ENCODE measurements around the gene PPARG. TPM values are rescaled to one million over a fixed set of nuclear protein-coding genes. Genes with fewer than 3 reads are reported as not detected.

The PPARG gene
- total and polyA plus RNA-seq, 2 of the 13 experiments (the other 11 are each of a cell fraction or from before 2014, with no cell fraction given): 13.9 to 58.3 TPM

DNA sequence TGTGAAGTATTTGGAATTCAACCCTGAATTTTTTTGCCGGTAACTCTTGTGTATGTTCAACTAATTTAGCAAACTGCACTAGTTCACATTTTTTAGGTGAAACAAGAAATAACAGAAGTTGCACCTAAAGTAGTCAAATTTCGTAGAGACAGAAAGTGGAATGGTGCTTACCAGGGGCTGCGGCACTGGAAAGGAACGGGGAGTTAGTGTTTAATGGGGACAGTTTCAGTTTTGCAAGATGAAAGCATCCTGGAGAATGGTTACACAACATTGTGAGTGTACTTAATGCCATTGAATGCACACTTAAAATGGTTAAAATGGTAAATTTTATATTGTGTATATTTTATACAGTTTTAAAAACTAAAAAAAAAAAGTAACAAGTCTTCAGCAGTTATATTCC is 27.4 kb downstream of the PPARG start:
- Histone ChIP-seq H3K27ac (ENCODE audit: extremely low read length, insufficient read depth, low read length) (peak overlapping the region; percentile 0), H3K79me2 (ENCODE audit: insufficient read depth, low read length) (peaks cover 7% of the 10 kb centered on the region), H3K4me3 (replicated peaks in 1 of 3; ENCODE audit: insufficient read depth in 1 of 3, low read depth in 2 of 3, low read length in 3 of 3) (no peak overlapping the region), H4K20me1 (ENCODE audit: insufficient read depth, low read length) (no peaks in the 10 kb centered on the region), H2AFZ (ENCODE audit: low read length) (no peak overlapping the region), H3K36me3 (replicated peaks in 1 of 2; ENCODE audit: control insufficient read depth in 1 of 2, insufficient read depth in 2 of 2, low read length in 2 of 2) (peaks cover 2 to 10% of the 10 kb centered on the region in 2 experiments; a peak in 1 of 5 replicates), H3K4me1 (ENCODE audit: insufficient read depth, low read length) (peaks cover 34% of the 10 kb centered on the region), H3K9ac (ENCODE audit: insufficient read depth, low read depth, low read length) (no peak overlapping the region), H3K4me2 (ENCODE audit: low read depth, low read length) (no peak overlapping the region), H3K27me3 (ENCODE audit: control insufficient read depth in 1 of 2, insufficient read depth in 2 of 2, low read length in 2 of 2) (no peaks in the 10 kb centered on the region), H3K9me3 (ENCODE audit: low read length) (no peaks in the 10 kb centered on the region)
- BruUV-seq (replicated peaks): no TSS peak
- DNase-seq (ENCODE audit: low spot score): no peak
- ChIA-PET POLR2A (interaction anchor here (1.0 kb wide), 1 partner anchor 648 kb away, joined by 3 read pairs; no protein-coding TSS in a partner anchor), CTCF (ENCODE audit: low intra/inter-chr PET ratio, low total read pairs) (no interaction called here)
- FAIRE-seq: no peak
- TF ChIP-seq TEAD2 (CRISPR knock-in tag; IDR thresholded peaks at IDR 0.05) (no peak), ZNF331 (CRISPR knock-in tag; IDR thresholded peaks at IDR 0.05) (no peak), CEBPB (IDR thresholded peaks at IDR 0.05; ENCODE audit: borderline replicate concordance, low read depth, low read length) (0 out of 2 replicates have a peak, but pooled peaks have one; percentile 12), SMAD1 (CRISPR knock-in tag; IDR thresholded peaks at IDR 0.05; ENCODE audit: borderline replicate concordance, low read depth) (no peak)
- in situ Hi-C loops (cut with HindIII; ENCODE audit: extremely low pct_ligation_motif_present, low pct_unique_long_range_greater_than_20kb) (no loop called here), intact Hi-C loops (cut with micrococcal nuclease; ENCODE audit: unreplicated experiment) (loop anchor here (5.0 to 10.0 kb wide), 2 partner anchors 91 to 169 kb away; partner anchors contain the start of gene TSEN2)
- no peak for ATAC-seq
- 95% methylated on average over 4 of the region's 4 CpGs for WGBS (ENCODE audit: low lambda C conversion rate)

DNA sequence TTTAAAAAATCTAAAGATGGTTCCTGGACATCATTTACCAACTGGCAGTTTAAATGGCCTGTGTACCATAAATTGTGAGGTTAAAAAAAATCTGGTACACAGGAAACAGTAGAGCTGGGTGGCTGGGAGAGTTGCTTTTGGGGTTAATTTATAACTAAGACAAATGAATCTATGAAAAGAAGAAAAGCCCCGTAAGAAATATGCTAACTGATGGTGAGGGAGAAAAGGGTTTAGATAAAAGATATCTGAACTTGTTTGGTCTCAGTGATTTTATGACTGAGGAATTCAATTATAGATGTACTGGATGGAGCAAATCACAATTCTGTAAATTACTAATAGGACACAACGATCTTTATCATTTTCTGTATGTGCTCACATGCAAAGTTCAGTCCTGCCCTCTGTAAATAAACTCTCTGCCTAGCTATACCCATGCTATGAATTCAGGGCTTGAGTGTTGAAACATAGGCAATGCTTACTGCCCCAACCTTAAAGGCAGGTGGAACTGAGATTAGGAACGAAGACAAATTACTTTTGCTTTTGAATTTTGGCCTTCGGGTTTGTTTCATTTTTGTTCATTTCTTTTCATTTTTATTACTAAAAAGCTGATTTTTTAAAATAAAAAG is 28.0 kb downstream of the PPARG start:
- peaks cover 34% of the 10 kb centered on the region for H3K4me1 ChIP-seq (ENCODE audit: insufficient read depth, low read length)
- WGBS (ENCODE audit: low lambda C conversion rate): 2% methylated on average over 4 of the region's 4 CpGs
- in situ Hi-C loops (cut with HindIII; ENCODE audit: extremely low pct_ligation_motif_present, low pct_unique_long_range_greater_than_20kb): no loop called here
- H3K9ac ChIP-seq (ENCODE audit: insufficient read depth, low read depth, low read length): no peak overlapping the region; the same call in 1 of the 2 replicates
- peak; percentile 99 for ATAC-seq
- DNase-seq (ENCODE audit: low spot score): peak; percentile 73
- H4K20me1 ChIP-seq (ENCODE audit: insufficient read depth, low read length): no peaks in the 10 kb centered on the region
- peak overlapping the region; percentile 17 to 44 (median 43); a peak in 3 of 6 replicates for H3K4me3 ChIP-seq (replicated peaks in 1 of 3; ENCODE audit: insufficient read depth in 1 of 3, low read depth in 2 of 3, low read length in 3 of 3)
- peaks cover 2 to 10% of the 10 kb centered on the region in 2 experiments; a peak in 1 of 5 replicates for H3K36me3 ChIP-seq (replicated peaks in 1 of 2; ENCODE audit: control insufficient read depth in 1 of 2, insufficient read depth in 2 of 2, low read length in 2 of 2)
- no peaks in the 10 kb centered on the region for H3K27me3 ChIP-seq (ENCODE audit: control insufficient read depth in 1 of 2, insufficient read depth in 2 of 2, low read length in 2 of 2)
- H3K27ac ChIP-seq (ENCODE audit: extremely low read length, insufficient read depth, low read length): peak overlapping the region; percentile 55
- no TSS peak for BruUV-seq (replicated peaks)
- no peaks in the 10 kb centered on the region for H3K9me3 ChIP-seq (ENCODE audit: low read length)
- peak; percentile 87 for FAIRE-seq
- CTCF ChIA-PET (ENCODE audit: low intra/inter-chr PET ratio, low total read pairs): no interaction called here
- H3K79me2 ChIP-seq (ENCODE audit: insufficient read depth, low read length): peaks cover 2% of the 10 kb centered on the region
- peak overlapping the region; percentile 60 for H3K4me2 ChIP-seq (ENCODE audit: low read depth, low read length)
- intact Hi-C loops (cut with micrococcal nuclease; ENCODE audit: unreplicated experiment): loop anchor here (5.0 to 10.0 kb wide), 2 partner anchors 90 to 168 kb away; partner anchors contain the start of gene TSEN2
- POLR2A ChIA-PET: interaction anchor here (0.6 to 1.0 kb wide), 2 partner anchors 163 to 648 kb away, joined by 3 read pairs; no protein-coding TSS in a partner anchor
- H2AFZ ChIP-seq (ENCODE audit: low read length): no peak overlapping the region
- TF ChIP-seq SMAD3 (CRISPR knock-in tag; IDR thresholded peaks at IDR 0.05) (peak; percentile 21; the same call in 1 of the 2 replicates), ZNF451 (CRISPR knock-in tag; IDR thresholded peaks at IDR 0.05) (no peak), ZBTB8A (CRISPR knock-in tag; IDR thresholded peaks at IDR 0.05; ENCODE audit: borderline replicate concordance, low read depth) (no peak), FOXA1 (IDR thresholded peaks at IDR 0.05) (no peak), FOXA1 (CRISPR knock-in tag; IDR thresholded peaks at IDR 0.05) (0 out of 2 replicates have a peak, but pooled peaks have one; percentile 44), ZBTB42 (CRISPR knock-in tag; IDR thresholded peaks at IDR 0.05) (no peak), FOXP4 (CRISPR knock-in tag; IDR thresholded peaks at IDR 0.05) (peak; percentile 59)

All from HepG2 (cell line).